NCI-H226 (cell line): Measurements from ENCODE around the gene ACTR1B.
"Not testable (repeated sequence)": the region's sequence is repeated elsewhere in the genome, so short reads cannot be mapped to it uniquely, and the experiment has no call there.

Experiments used
- DNase-seq: peaks from one replicate; pipeline ENCODE4 v3.0.0-alpha.2; 2015

The ACTR1B gene

GRCh38 chr2:97608745-97609144 lies 55.1 kb downstream of the ACTR1B start:
- DNase-seq, result not testable (repeated sequence)
